GM21360 (cell line): ENCODE data around the gene OGDH.

Experiments
- ATAC-seq: cut with Tn5 transposase; IDR thresholded peaks from one replicate; pipeline ENCODE4 v1.9.1; 2021; ENCODE audit warnings: mild to moderate bottlenecking, moderate library complexity; ENCODE audit not compliant: unreplicated experiment

OGDH gene

GRCh38 chr7:44618045-44618444 is 11.6 kb downstream of the OGDH start:
- ATAC-seq = no peak

- no peak for ATAC-seq
Observed at GRCh38 chr7:44618753-44619152, 12.3 kb downstream of the OGDH start.

- no peak for ATAC-seq
Observed at GRCh38 chr7:44621034-44621749, 14.8 kb downstream of the OGDH start.

- ATAC-seq = no peak
Observed at GRCh38 chr7:44621750-44622103, 15.3 kb downstream of the OGDH start.

- ATAC-seq = peak; percentile 78
Observed at GRCh38 chr7:44622342-44623151, 16.1 kb downstream of the OGDH start.

GRCh38 chr7:44624318-44624717 is 17.9 kb downstream of the OGDH start:
- ATAC-seq = no peak

GRCh38 chr7:44625526-44626471 is 19.4 kb downstream of the OGDH start:
- ATAC-seq = no peak

- no peak for ATAC-seq
Observed at GRCh38 chr7:44626620-44627019, 20.2 kb downstream of the OGDH start.

DNA sequence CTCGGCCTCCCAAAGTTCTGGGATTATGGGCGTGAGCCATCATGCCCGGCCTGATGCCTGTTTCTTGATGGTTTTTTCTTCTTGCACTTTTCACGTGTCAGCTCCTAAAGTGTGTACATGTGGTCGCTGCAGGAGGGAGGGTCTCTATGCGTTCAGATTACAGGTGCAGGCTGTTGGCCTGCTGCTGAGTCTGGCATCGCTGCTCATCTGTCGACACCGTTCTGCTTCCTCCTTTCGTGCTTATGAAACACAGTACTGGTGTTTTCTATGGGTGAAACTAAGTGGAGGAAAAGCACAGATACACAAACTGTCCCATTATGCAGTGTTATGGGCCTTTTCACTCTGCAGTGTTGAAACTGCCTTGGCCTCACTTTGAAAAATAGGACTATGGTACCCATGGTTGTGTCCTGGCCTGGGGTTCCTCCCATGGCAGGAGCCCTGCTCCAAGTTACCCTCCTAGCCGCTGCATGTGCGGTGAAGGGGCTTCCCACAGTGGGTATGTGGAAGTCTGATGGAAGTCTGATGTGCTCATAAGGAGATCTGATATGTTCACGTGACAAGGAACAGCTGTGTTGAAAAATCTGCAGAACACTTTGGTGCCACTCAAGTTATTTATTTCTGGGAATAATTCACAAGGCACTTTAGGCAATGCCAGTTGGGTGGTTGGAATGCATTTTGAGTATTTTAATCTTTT is 23.5 kb downstream of the OGDH start:
- no peak for ATAC-seq

GRCh38 chr7:44630792-44631457 is 24.5 kb downstream of the OGDH start:
- ATAC-seq = no peak

DNA sequence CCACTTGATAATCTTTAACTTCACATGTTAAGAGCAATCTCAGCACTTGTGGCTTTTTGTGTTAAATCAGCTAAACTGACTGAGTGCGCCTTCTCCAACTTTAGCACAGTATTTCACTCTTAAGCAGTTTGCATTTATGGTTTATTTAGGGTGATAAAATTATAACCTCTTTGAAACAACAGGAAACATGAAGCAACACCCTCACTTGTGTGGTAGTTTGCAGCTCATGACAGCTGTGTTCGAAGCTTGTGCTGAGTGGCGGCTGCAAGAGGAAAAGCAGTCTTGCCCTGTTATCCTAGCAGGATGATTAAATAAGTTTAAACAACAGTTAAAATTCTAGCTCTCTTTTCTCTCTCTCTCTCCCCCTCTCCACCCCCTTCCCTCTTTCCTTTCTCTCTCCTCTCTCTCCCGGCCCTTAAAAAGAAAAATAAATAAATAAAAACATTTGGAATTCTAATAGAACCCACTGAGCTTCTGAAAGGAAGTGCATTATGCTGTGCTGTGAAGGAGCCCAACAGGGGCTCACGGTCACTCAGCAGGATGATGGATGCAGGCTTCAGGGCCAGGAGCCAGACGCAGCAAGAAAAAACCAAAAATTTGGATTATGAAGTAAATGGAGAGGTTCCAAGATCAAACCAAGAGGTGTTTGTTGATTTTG is 25.2 kb downstream of the OGDH start:
- no peak for ATAC-seq

DNA sequence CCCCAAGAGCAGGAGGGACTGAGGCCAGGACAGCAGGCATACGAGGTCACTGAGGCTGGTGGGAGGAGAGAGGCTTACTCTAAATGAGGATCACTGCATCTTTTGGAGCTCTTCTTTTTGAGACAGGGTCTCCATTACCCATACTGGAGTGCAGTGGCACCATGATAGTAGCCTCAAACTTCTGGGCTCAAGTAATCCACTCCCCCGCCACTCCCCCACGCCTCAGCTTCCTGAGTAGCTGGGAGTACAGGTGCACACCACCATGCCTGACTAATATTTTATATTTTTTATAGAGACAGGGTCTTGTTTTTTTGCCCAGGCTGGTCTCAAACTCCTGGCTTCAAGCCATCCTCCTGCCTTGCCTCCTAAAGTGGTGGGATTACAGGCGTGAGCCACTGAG is 25.8 kb downstream of the OGDH start:
- ATAC-seq = no peak

GRCh38 chr7:44633254-44634186 is 27.1 kb downstream of the OGDH start:
- ATAC-seq = peak; percentile 53

GRCh38 chr7:44634187-44634838 is 27.9 kb downstream of the OGDH start:
- no peak for ATAC-seq

DNA sequence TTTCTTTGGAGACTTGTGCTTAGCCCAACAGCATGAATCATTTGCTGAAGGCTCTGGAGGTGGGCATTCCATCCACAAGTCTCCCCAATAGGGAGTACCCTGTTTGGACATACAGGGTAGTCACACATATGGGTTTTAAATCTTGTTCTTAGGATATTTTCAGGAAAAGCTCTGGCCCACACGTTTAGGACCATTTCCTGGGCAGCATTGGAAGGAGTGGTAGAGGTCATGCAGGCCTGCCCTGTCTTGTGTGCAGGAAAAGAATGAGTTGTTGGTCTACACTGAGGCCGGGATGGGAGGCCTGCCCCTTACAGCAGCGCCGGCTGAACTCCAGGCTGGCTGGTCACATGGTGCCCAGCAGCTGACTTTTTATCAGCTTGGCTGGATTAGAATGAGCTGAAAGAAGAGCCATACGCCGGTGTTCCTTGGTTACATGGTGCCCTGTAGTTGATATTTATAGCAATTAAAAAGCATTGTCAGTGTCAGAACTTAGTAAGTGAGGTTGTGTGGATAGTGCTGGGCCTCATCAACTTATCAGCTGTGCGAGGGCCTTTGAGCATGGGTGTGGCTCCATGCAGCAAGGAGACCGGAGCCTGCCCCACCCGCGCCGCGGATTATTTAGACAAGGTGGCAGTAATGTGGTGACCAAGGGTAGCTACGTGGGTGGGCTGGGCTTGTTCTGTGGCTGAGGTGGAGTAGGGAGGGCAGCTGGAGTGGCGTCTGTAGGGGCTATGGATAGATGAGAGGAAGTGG is 28.6 kb downstream of the OGDH start:
- ATAC-seq = no peak

DNA sequence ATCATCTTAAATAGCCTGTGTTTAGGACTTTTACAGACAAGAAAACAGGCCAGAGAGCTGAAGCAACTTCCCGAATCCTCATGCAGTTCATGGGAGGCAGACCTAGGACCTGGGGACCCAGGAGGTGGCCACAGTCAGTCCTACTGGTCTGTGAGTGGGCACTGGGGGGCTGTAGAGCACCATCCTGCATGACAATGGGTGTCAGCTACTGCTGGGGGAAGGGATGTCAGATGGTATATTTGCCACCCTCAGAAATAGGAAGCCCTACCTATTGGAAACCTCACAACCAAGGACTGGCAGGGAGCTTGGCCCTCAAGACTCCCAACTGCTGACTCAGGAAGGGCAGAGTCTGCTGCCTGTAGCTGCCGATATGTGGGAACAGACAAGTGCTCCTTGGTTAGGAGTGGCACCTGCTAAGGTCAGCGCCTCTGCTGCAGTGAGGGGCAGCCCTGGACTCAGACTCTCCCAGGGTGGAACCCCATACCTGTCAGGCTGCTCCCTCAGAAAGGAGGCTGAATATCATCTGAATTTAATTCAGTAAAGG is 29.7 kb downstream of the OGDH start:
- ATAC-seq = no peak

DNA sequence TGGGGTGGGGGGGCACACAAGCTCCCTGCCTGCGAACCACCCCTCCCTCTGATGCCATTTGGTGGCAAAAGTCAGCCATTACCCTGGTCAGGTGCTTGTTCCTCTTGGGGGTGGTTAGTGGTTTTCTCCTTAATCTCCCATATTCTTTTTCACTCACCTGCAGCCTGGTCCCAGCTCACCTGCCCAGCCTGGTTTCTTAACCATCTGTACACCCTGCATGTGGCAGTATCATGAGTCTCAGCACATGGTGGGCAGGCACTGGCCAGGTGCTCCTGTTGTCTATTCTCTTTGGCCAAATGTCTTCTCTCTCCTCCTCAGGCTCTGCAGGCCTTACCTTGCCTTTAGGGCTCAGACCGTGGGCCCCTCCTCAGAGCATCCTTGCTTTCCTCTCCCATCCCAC is 30.5 kb downstream of the OGDH start:
- no peak for ATAC-seq
